Activated CD8-positive, alpha-beta T cell treated with anti-CD3 and anti-CD28 coated beads, Interleukin-2, amount 10 ng/mL, durations not matched to agents 7 days and 5 days (primary cell): Measurements from ENCODE around the gene WSCD1. TPM values are rescaled to one million over a fixed set of nuclear protein-coding genes. Genes with fewer than 3 reads are reported as not detected.

Source experiments
- ATAC-seq: fragments of 150-1000 bp; cut with Tn5 transposase; one replicate; pipeline ENCODE4 v1.10.0; 2021; ENCODE audit warnings: moderate library complexity
- CTCF ChIA-PET: fragments of 350-600 bp; sonication (Branson Sonifier 250); formaldehyde crosslinking; loops from one replicate; lab custom pipeline; 2021; ENCODE audit warnings: antibody characterized with exemption; lab: Charles Lee
- POLR2A ChIA-PET: fragments of 350-600 bp; sonication (Branson Sonifier 250); formaldehyde crosslinking; loops from one replicate; lab custom pipeline; 2021; ENCODE audit warnings: antibody characterized with exemption; lab: Charles Lee
- DNase-seq: peaks from one replicate; pipeline ENCODE4 v3.0.0-alpha.2; 2020
- H3K27ac Mint-ChIP-seq: one replicate; pipeline ENCODE4 v1.8.0; 2021; ENCODE audit warnings: mild to moderate bottlenecking, mixed read lengths
- H3K27me3 Mint-ChIP-seq: one replicate; pipeline ENCODE4 v1.8.0; 2021; ENCODE audit warnings: low read depth, mixed read lengths
- H3K36me3 Mint-ChIP-seq: one replicate; pipeline ENCODE4 v1.8.0; 2021; ENCODE audit warnings: low read depth, mixed read lengths
- H3K4me1 Mint-ChIP-seq: one replicate; pipeline ENCODE4 v1.8.0; 2021; ENCODE audit warnings: low read depth, mixed read lengths
- H3K4me3 Mint-ChIP-seq: one replicate; pipeline ENCODE4 v1.8.0; 2021; ENCODE audit warnings: mild to moderate bottlenecking, mixed read lengths
- H3K9me3 Mint-ChIP-seq: one replicate; pipeline ENCODE4 v1.8.0; 2022; ENCODE audit warnings: mixed read lengths; ENCODE audit not compliant: insufficient read depth
- total RNA-seq, 2 experiments: library from RNA; stranded (reverse); gene quantifications; one replicate each; pipeline ENCODE4 v1.2.3, GENCODE V29; 2021

WSCD1 gene
- total RNA-seq, 2 experiments from 2014 or later: not detected

- Mint-ChIP-seq H3K4me3 (no peak overlapping the region), H3K36me3 (no peaks in the 10 kb centered on the region), H3K27me3 (no peaks in the 10 kb centered on the region), H3K9me3 (no peaks in the 10 kb centered on the region), H3K4me1 (no peaks in the 10 kb centered on the region), H3K27ac (no peak overlapping the region)
- ChIA-PET CTCF (no interaction called here), POLR2A (no interaction called here)
- no peak for DNase-seq
- ATAC-seq: no peak
Measured at GRCh38 chr17:6078458-6078871, 8.3 kb downstream of the WSCD1 start.

GRCh38 chr17:6079155-6079888 lies 9.1 kb downstream of the WSCD1 start:
- Mint-ChIP-seq H3K4me3 (no peak overlapping the region), H3K27me3 (no peaks in the 10 kb centered on the region), H3K36me3 (no peaks in the 10 kb centered on the region), H3K9me3 (no peaks in the 10 kb centered on the region), H3K4me1 (no peaks in the 10 kb centered on the region), H3K27ac (no peak overlapping the region)
- CTCF ChIA-PET: no interaction called here
- no peak for ATAC-seq
- no peak for DNase-seq
- POLR2A ChIA-PET: no interaction called here

- Mint-ChIP-seq H3K4me3 (no peak overlapping the region), H3K27me3 (no peaks in the 10 kb centered on the region), H3K27ac (no peak overlapping the region), H3K9me3 (no peaks in the 10 kb centered on the region), H3K4me1 (no peaks in the 10 kb centered on the region), H3K36me3 (no peaks in the 10 kb centered on the region)
- CTCF ChIA-PET: no interaction called here
- POLR2A ChIA-PET: no interaction called here
- no peak for DNase-seq
- no peak for ATAC-seq
Measured at GRCh38 chr17:6079960-6080359, 9.8 kb downstream of the WSCD1 start.

- Mint-ChIP-seq H3K9me3 (no peaks in the 10 kb centered on the region), H3K4me1 (no peaks in the 10 kb centered on the region), H3K36me3 (no peaks in the 10 kb centered on the region), H3K4me3 (no peak overlapping the region), H3K27ac (no peak overlapping the region), H3K27me3 (no peaks in the 10 kb centered on the region)
- CTCF ChIA-PET: no interaction called here
- DNase-seq (no peak), ATAC-seq (no peak)
- POLR2A ChIA-PET: no interaction called here
Measured at GRCh38 chr17:6080711-6081430, 10.7 kb downstream of the WSCD1 start.

- ATAC-seq (no peak), DNase-seq (no peak)
- CTCF ChIA-PET: no interaction called here
- Mint-ChIP-seq H3K27me3 (no peaks in the 10 kb centered on the region), H3K36me3 (no peaks in the 10 kb centered on the region), H3K27ac (no peak overlapping the region), H3K4me3 (no peak overlapping the region), H3K4me1 (no peaks in the 10 kb centered on the region), H3K9me3 (no peaks in the 10 kb centered on the region)
- POLR2A ChIA-PET: no interaction called here
Measured at GRCh38 chr17:6082335-6082734, 12.2 kb downstream of the WSCD1 start.

GRCh38 chr17:6084311-6085161 lies 14.4 kb downstream of the WSCD1 start:
- H3K27me3 Mint-ChIP-seq: no peaks in the 10 kb centered on the region
- DNase-seq: no peak
- no peaks in the 10 kb centered on the region for H3K4me1 Mint-ChIP-seq
- no peak overlapping the region for H3K27ac Mint-ChIP-seq
- ATAC-seq: no peak
- ChIA-PET POLR2A (no interaction called here), CTCF (no interaction called here)
- H3K4me3 Mint-ChIP-seq: no peak overlapping the region
- H3K9me3 Mint-ChIP-seq: no peaks in the 10 kb centered on the region
- H3K36me3 Mint-ChIP-seq: no peaks in the 10 kb centered on the region

- Mint-ChIP-seq H3K9me3 (no peaks in the 10 kb centered on the region), H3K36me3 (no peaks in the 10 kb centered on the region), H3K27ac (no peak overlapping the region), H3K27me3 (no peaks in the 10 kb centered on the region), H3K4me3 (no peak overlapping the region), H3K4me1 (no peaks in the 10 kb centered on the region)
- ATAC-seq (no peak), DNase-seq (no peak)
- ChIA-PET POLR2A (no interaction called here), CTCF (no interaction called here)
Measured at GRCh38 chr17:6085812-6086211, 15.6 kb downstream of the WSCD1 start.

- Mint-ChIP-seq H3K4me1 (no peaks in the 10 kb centered on the region), H3K27ac (no peak overlapping the region), H3K9me3 (no peaks in the 10 kb centered on the region), H3K4me3 (no peak overlapping the region), H3K36me3 (no peaks in the 10 kb centered on the region), H3K27me3 (no peaks in the 10 kb centered on the region)
- ATAC-seq (no peak), DNase-seq (no peak)
- ChIA-PET CTCF (no interaction called here), POLR2A (no interaction called here)
Measured at GRCh38 chr17:6086603-6087400, 16.6 kb downstream of the WSCD1 start.

- POLR2A ChIA-PET: no interaction called here
- H3K27ac Mint-ChIP-seq: no peak overlapping the region
- H3K27me3 Mint-ChIP-seq: no peaks in the 10 kb centered on the region
- ATAC-seq (no peak), DNase-seq (no peak)
- no peaks in the 10 kb centered on the region for H3K4me1 Mint-ChIP-seq
- H3K36me3 Mint-ChIP-seq: no peaks in the 10 kb centered on the region
- H3K4me3 Mint-ChIP-seq: no peak overlapping the region
- CTCF ChIA-PET: no interaction called here
- H3K9me3 Mint-ChIP-seq: no peaks in the 10 kb centered on the region
Measured at GRCh38 chr17:6088141-6088540, 18.0 kb downstream of the WSCD1 start.

GRCh38 chr17:6090253-6090652 lies 20.1 kb downstream of the WSCD1 start:
- ATAC-seq (no peak), DNase-seq (no peak)
- Mint-ChIP-seq H3K9me3 (no peaks in the 10 kb centered on the region), H3K4me1 (no peaks in the 10 kb centered on the region), H3K27me3 (no peaks in the 10 kb centered on the region), H3K4me3 (no peak overlapping the region), H3K36me3 (no peaks in the 10 kb centered on the region), H3K27ac (no peak overlapping the region)
- CTCF ChIA-PET: no interaction called here
- POLR2A ChIA-PET: no interaction called here

- Mint-ChIP-seq H3K4me1 (no peaks in the 10 kb centered on the region), H3K36me3 (no peaks in the 10 kb centered on the region), H3K27me3 (no peaks in the 10 kb centered on the region), H3K27ac (no peak overlapping the region), H3K9me3 (no peaks in the 10 kb centered on the region), H3K4me3 (no peak overlapping the region)
- POLR2A ChIA-PET: no interaction called here
- ATAC-seq: no peak
- CTCF ChIA-PET: no interaction called here
- DNase-seq: no peak
Measured at GRCh38 chr17:6092182-6092902, 22.2 kb downstream of the WSCD1 start.
